IMR-90 (cell line): Measurements from ENCODE around the gene SOX2. TPM values are rescaled to one million over a fixed set of nuclear protein-coding genes. Genes with fewer than 3 reads are reported as not detected.

ENCODE experiments used
- ATAC-seq: fragments of 200-7000 bp; cut with Tn5 transposase; 2 replicates; pipeline ENCODE4 v1.9.1; 2020; ENCODE audit warnings: low read depth, mild to moderate bottlenecking, moderate library complexity
- Bru-seq: library from RNA; stranded (reverse); fragments of 400-500 nt; gene quantifications from one replicate; lab custom pipeline; 2021; lab: Mats Ljungman, UMichigan
- BruChase-seq, 2 experiments: library from RNA; stranded (reverse); fragments of 400-500 nt; gene quantifications; one replicate each; lab custom pipeline; 2021; lab: Mats Ljungman, UMichigan
- BruUV-seq: library from RNA; stranded (reverse); fragments of 400-500 nt; replicated peaks from 2 replicates; lab custom pipeline; 2021; lab: Mats Ljungman, UMichigan
- CTCF ChIA-PET: fragments of 300-600 bp; formaldehyde crosslinking; extraction: SDS; loops from one replicate; lab custom pipeline; 2021; ENCODE audit warnings: antibody characterized with exemption; lab: Yijun Ruan, JAX
- POLR2A ChIA-PET: fragments of 300-600 bp; sonication (Branson Sonifier 250); formaldehyde crosslinking; loops from one replicate; lab custom pipeline; 2022; ENCODE audit warnings: antibody characterized with exemption; ENCODE audit not compliant: unreplicated experiment; lab: Charles Lee
- DNase-seq: peaks from one replicate; pipeline ENCODE4 v3.0.0; 2013
- H2AFZ ChIP-seq: replicated peaks from 2 replicates; pipeline ENCODE3; 2013; ENCODE audit warnings: low read length, mild to moderate bottlenecking; ENCODE audit not compliant: poor library complexity
- H2AK5ac ChIP-seq: 2 replicates; pipeline ENCODE4 v1.6.1; 2013; ENCODE audit warnings: low read depth, low read length, inconsistent platforms
- H2AK9ac ChIP-seq: replicated peaks from 2 replicates; pipeline ENCODE3; 2013; ENCODE audit warnings: mild to moderate bottlenecking, low read depth, low read length, moderate library complexity; ENCODE audit not compliant: poor library complexity
- H2BK120ac ChIP-seq: 2 replicates; pipeline ENCODE4 v1.6.1; 2013; ENCODE audit warnings: low read depth, low read length, inconsistent platforms
- H2BK15ac ChIP-seq: 3 replicates; pipeline ENCODE4 v1.6.1; 2013; ENCODE audit warnings: low read depth, low read length, inconsistent platforms
- H2BK20ac ChIP-seq: 2 replicates; pipeline ENCODE4 v1.6.1; 2013; ENCODE audit warnings: low read depth, mild to moderate bottlenecking, inconsistent platforms, low read length, moderate library complexity
- H2BK5ac ChIP-seq: 2 replicates; pipeline ENCODE4 v1.6.1; 2013; ENCODE audit warnings: mild to moderate bottlenecking, low read depth, low read length, inconsistent platforms; ENCODE audit not compliant: poor library complexity, severe bottlenecking
- H3K14ac ChIP-seq: replicated peaks from 2 replicates; pipeline ENCODE4 v1.6.1; 2013; ENCODE audit warnings: low read depth, low read length, inconsistent platforms
- H3K18ac ChIP-seq: 2 replicates; pipeline ENCODE4 v1.6.1; 2013; ENCODE audit warnings: low read depth, low read length, control low read depth
- H3K23ac ChIP-seq: 2 replicates; pipeline ENCODE4 v1.6.1; 2013; ENCODE audit warnings: low read depth, low read length, inconsistent platforms
- H3K27ac ChIP-seq: 2 replicates; pipeline ENCODE4 v1.5.1; 2013; ENCODE audit warnings: mild to moderate bottlenecking, control low read depth, low read length; ENCODE audit not compliant: insufficient read depth
- H3K27me3 ChIP-seq: 2 replicates; pipeline ENCODE4 v1.6.1; 2013; ENCODE audit warnings: low read length; ENCODE audit not compliant: control insufficient read depth, insufficient read depth
- H3K36me3 ChIP-seq: 2 replicates; pipeline ENCODE4 v1.6.1; 2013; ENCODE audit warnings: low read length, mixed read lengths; ENCODE audit not compliant: control insufficient read depth, insufficient read depth
- H3K4ac ChIP-seq: 2 replicates; pipeline ENCODE4 v1.6.1; 2013; ENCODE audit warnings: low read depth, low read length, inconsistent platforms
- H3K4me1 ChIP-seq: 2 replicates; pipeline ENCODE4 v1.6.1; 2013; ENCODE audit warnings: low read length, mixed read lengths; ENCODE audit not compliant: control insufficient read depth, insufficient read depth
- H3K4me2 ChIP-seq: 2 replicates; pipeline ENCODE4 v1.6.1; 2013; ENCODE audit warnings: low read depth, mild to moderate bottlenecking, control low read depth, low read length, moderate library complexity
- H3K4me3 ChIP-seq: 2 replicates; pipeline ENCODE4 v1.5.1; 2013; ENCODE audit warnings: low read depth, mild to moderate bottlenecking, control low read depth, low read length, moderate library complexity; ENCODE audit not compliant: insufficient read depth
- H3K56ac ChIP-seq: 2 replicates; pipeline ENCODE4 v1.6.1; 2013; ENCODE audit warnings: low read length, inconsistent platforms; ENCODE audit not compliant: insufficient read depth; ENCODE audit errors: extremely low read depth
- H3K79me1 ChIP-seq, 2 experiments: 2 replicates each; pipeline ENCODE4 v1.6.1; 2013; ENCODE audit warnings: low read length in 2 of 2, inconsistent platforms in 1 of 2, low read depth in 1 of 2
- H3K9ac ChIP-seq: 2 replicates; pipeline ENCODE4 v1.6.1; 2013; ENCODE audit warnings: low read depth, low read length, control low read depth
- H3K9me1 ChIP-seq: 2 replicates; pipeline ENCODE4 v1.6.1; 2013; ENCODE audit warnings: low read length, inconsistent platforms; ENCODE audit not compliant: insufficient read depth
- H3K9me3 ChIP-seq: 2 replicates; pipeline ENCODE4 v1.6.1; 2013; ENCODE audit warnings: low read length; ENCODE audit not compliant: control insufficient read depth, insufficient read depth
- H4K20me1 ChIP-seq: 2 replicates; pipeline ENCODE4 v1.6.1; 2013; ENCODE audit warnings: low read length, inconsistent platforms; ENCODE audit not compliant: insufficient read depth
- H4K5ac ChIP-seq: 2 replicates; pipeline ENCODE4 v1.6.1; 2013; ENCODE audit warnings: mild to moderate bottlenecking, low read depth, low read length, control low read depth
- H4K8ac ChIP-seq, 2 experiments: 2 replicates each; pipeline ENCODE4 v1.6.1; 2013; ENCODE audit warnings: low read depth in 2 of 2, low read length in 2 of 2, control low read depth in 1 of 2, inconsistent platforms in 1 of 2
- H4K91ac ChIP-seq: 2 replicates; pipeline ENCODE4 v1.6.1; 2013; ENCODE audit warnings: low read depth, low read length, inconsistent platforms; ENCODE audit not compliant: insufficient read depth
- CEBPB ChIP-seq: IDR thresholded peaks from 2 replicates; pipeline ENCODE4 v1.6.1; 2012; ENCODE audit warnings: low read depth, low read length, improper control_type of control experiment
- CHD1 ChIP-seq: IDR thresholded peaks from 2 replicates; pipeline ENCODE4 v1.6.1; 2012; ENCODE audit warnings: low read depth, low read length, improper control_type of control experiment
- MAZ ChIP-seq: IDR thresholded peaks from 2 replicates; pipeline ENCODE4 v1.6.1; 2012; ENCODE audit warnings: low read depth, mild to moderate bottlenecking, low read length, improper control_type of control experiment, moderate library complexity, borderline replicate concordance
- MXI1 ChIP-seq: IDR thresholded peaks from 2 replicates; pipeline ENCODE4 v1.6.1; 2012; ENCODE audit warnings: low read depth, mild to moderate bottlenecking, low read length, moderate library complexity, borderline replicate concordance
- WGBS, 2 experiments: methylation state at CpG; one replicate each; pipeline versions ENCODE4 v1.1.5 to v1.1.7; 2013; ENCODE audit warnings: missing lambda C conversion rate in 2 of 2; ENCODE audit not compliant: insufficient read length in 1 of 2; ENCODE audit errors: extremely low coverage in 2 of 2; 5-methylcytosine and 5-hydroxymethylcytosine counted together
- dilution Hi-C: fragments of 300-500 bp; cut with HindIII; formaldehyde crosslinking; loops from one replicate; pipeline ENCODE4 v1.14.3; 2018; ENCODE audit warnings: low sequenced_read_pairs; ENCODE audit not compliant: unreplicated experiment
- in situ Hi-C: fragments of 300-500 bp; cut with MboI; formaldehyde crosslinking; loops from 3 replicates; pipeline ENCODE4 v1.14.3; 2019; ENCODE audit warnings: low sequenced_read_pairs, inconsistent platforms, mixed read lengths
- intact Hi-C: fragments of 100-400 bp; cut with micrococcal nuclease; formaldehyde crosslinking; loops from 2 replicates; pipeline ENCODE4 v1.10.0; 2022
- long read RNA-seq: library from polyadenylated mRNA; unstranded; transcript quantifications from one replicate; pipeline ENCODE4 v2.0.0, GENCODE V29; 2021; ENCODE audit not compliant: unreplicated experiment
- polyA plus RNA-seq, 3 experiments: library from polyadenylated mRNA; depleted of rRNA; stranded (reverse); fragments of >200 nt; gene quantifications; 2 replicates each; pipeline ENCODE4 v1.2.3, GENCODE V29; 2012; ENCODE audit warnings: low replicate concordance in 1 of 3
- total RNA-seq: library from RNA; depleted of rRNA; stranded (reverse); fragments of >200 nt; gene quantifications from 2 replicates; pipeline ENCODE4 v1.2.3, GENCODE V29; 2012; rRNA removed

Gene SOX2
- total RNA-seq, result not detected in 2 replicates
- polyA plus RNA-seq (2012; rRNA removed), result not detected in 2 replicates
- not detected in 2 replicates for polyA plus RNA-seq (2012; cell fraction: cytosol; rRNA removed)
- polyA plus RNA-seq (2012; cell fraction: nucleus; rRNA removed; ENCODE audit: low replicate concordance), result 0.06 and 0.08 TPM in 2 replicates
- not detected for Bru-seq, nascent RNA
- BruChase-seq, experiment 1, labeled RNA remaining after a 6-hour chase, result not detected
- percentile 16 among the genes with signal in this experiment for BruChase-seq, experiment 2, labeled RNA remaining after a 2-hour chase
- long read RNA-seq, result 0 reads

DNA sequence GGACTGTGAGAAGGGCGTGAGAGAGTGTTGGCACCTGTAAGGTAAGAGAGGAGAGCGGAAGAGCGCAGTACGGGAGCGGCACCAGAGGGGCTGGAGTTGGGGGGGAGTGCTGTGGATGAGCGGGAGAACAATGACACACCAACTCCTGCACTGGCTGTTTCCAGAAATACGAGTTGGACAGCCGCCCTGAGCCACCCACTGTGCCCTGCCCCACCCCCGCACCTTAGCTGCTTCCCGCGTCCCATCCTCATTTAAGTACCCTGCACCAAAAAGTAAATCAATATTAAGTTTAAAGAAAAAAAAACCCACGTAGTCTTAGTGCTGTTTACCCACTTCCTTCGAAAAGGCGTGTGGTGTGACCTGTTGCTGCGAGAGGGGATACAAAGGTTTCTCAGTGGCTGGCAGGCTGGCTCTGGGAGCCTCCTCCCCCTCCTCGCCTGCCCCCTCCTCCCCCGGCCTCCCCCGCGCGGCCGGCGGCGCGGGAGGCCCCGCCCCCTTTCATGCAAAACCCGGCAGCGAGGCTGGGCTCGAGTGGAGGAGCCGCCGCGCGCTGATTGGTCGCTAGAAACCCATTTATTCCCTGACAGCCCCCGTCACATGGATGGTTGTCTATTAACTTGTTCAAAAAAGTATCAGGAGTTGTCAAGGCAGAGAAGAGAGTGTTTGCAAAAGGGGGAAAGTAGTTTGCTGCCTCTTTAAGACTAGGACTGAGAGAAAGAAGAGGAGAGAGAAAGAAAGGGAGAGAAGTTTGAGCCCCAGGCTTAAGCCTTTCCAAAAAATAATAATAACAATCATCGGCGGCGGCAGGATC lies at the start of gene SOX2:
SOX2 (plus strand) TSS at position 601 of the 811 bp plus-strand sequence. CDS start 436 bp downstream, outside the sequence.
- no peak within 1 kb of the TSS for H2BK20ac ChIP-seq
- H3K4me2 ChIP-seq, result peak within 1 kb of the TSS; percentile 73
- H3K27ac ChIP-seq, result no peak within 1 kb of the TSS
- H3K23ac ChIP-seq, result no peak within 1 kb of the TSS
- H3K9me1 ChIP-seq, result no peaks in the 10 kb centered on the region
- H3K36me3 ChIP-seq, result no peaks in the 10 kb centered on the region
- intact Hi-C loops, result no loop called here
- no peak within 1 kb of the TSS for H4K8ac ChIP-seq
- no peak within 1 kb of the TSS for H3K56ac ChIP-seq
- dilution Hi-C loops, result no loop called here
- H3K27me3 ChIP-seq, result peaks cover 45% of the 10 kb centered on the region
- no peaks in the 10 kb centered on the region for H4K20me1 ChIP-seq
- no peaks in the 10 kb centered on the region for H3K4me1 ChIP-seq
- peak within 1 kb of the TSS; percentile 15; the same call in 1 of the 2 replicates for H3K4me3 ChIP-seq
- H2BK15ac ChIP-seq, result no peak within 1 kb of the TSS
- no peaks in the 10 kb centered on the region for H3K79me1 ChIP-seq
- 0% methylated on average over 2 of the region's 37 CpGs; no CpG with 5 or more reads in 1 of the 2 experiments for WGBS, 2 experiments
- H3K9ac ChIP-seq, result no peak within 1 kb of the TSS
- no peak within 1 kb of the TSS for H3K14ac ChIP-seq
- peak within 1 kb of the TSS; percentile 16 for H2AK9ac ChIP-seq
- in situ Hi-C loops, result no loop called here
- no peak for TF ChIP-seq CEBPB
- TF ChIP-seq MAZ, result no peak
- TF ChIP-seq CHD1, result no peak
- no peak for TF ChIP-seq MXI1
- no peak within 1 kb of the TSS for H3K4ac ChIP-seq
- no peaks in the 10 kb centered on the region for H3K9me3 ChIP-seq
- ChIA-PET POLR2A (no interaction called here), CTCF (interaction anchor here (1.0 kb wide), 1 partner anchor 10 kb away, joined by 3 read pairs; no protein-coding TSS in a partner anchor)
- H4K5ac ChIP-seq, result no peak within 1 kb of the TSS
- no peak within 1 kb of the TSS for H2BK5ac ChIP-seq
- H3K18ac ChIP-seq, result no peak within 1 kb of the TSS
- DNase-seq (peak; percentile 4), ATAC-seq (peak; percentile 72)
- H4K91ac ChIP-seq, result no peak within 1 kb of the TSS
- no peak within 1 kb of the TSS for H2BK120ac ChIP-seq
- no peak within 1 kb of the TSS for H2AK5ac ChIP-seq
- no TSS peak for BruUV-seq
- peak within 1 kb of the TSS; percentile 59 for H2AFZ ChIP-seq
